ENCODE measurements around the gene TMEM139.

Gene TMEM139

GRCh38 chr7:143252006-143252405 is 32.8 kb upstream of the TMEM139 start:
- H2AFZ ChIP-seq (ENCODE audit: low read depth, low read length) = no peak overlapping the region
- peaks cover 12% of the 10 kb centered on the region for H3K4me1 ChIP-seq (ENCODE audit: low read length)
- H3K4me2 ChIP-seq (ENCODE audit: low read length) = no peak overlapping the region
- TF ChIP-seq EZH2phosphoT487 (IDR thresholded peaks at IDR 0.05; ENCODE audit: low read depth) = no peak
- TF ChIP-seq, protein P1, sequence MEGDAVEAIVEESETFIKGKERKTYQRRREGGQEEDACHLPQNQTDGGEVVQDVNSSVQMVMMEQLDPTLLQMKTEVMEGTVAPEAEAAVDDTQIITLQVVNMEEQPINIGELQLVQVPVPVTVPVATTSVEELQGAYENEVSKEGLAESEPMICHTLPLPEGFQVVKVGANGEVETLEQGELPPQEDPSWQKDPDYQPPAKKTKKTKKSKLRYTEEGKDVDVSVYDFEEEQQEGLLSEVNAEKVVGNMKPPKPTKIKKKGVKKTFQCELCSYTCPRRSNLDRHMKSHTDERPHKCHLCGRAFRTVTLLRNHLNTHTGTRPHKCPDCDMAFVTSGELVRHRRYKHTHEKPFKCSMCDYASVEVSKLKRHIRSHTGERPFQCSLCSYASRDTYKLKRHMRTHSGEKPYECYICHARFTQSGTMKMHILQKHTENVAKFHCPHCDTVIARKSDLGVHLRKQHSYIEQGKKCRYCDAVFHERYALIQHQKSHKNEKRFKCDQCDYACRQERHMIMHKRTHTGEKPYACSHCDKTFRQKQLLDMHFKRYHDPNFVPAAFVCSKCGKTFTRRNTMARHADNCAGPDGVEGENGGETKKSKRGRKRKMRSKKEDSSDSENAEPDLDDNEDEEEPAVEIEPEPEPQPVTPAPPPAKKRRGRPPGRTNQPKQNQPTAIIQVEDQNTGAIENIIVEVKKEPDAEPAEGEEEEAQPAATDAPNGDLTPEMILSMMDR (IDR thresholded peaks at IDR 0.05; ENCODE audit: low read depth, low read length) = no peak
- H4K20me1 ChIP-seq (ENCODE audit: insufficient read depth, low read length) = no peaks in the 10 kb centered on the region
- H3K79me2 ChIP-seq (ENCODE audit: low read length) = no peaks in the 10 kb centered on the region
- no peaks in the 10 kb centered on the region for H3K9me3 ChIP-seq (ENCODE audit: insufficient read depth, low read length)
- no peaks in the 10 kb centered on the region for H3K36me3 ChIP-seq (replicated peaks; ENCODE audit: low read depth, low read length)
- H3K4me3 ChIP-seq (ENCODE audit: low read length) = no peak overlapping the region
- no peak overlapping the region for H3K27ac ChIP-seq (ENCODE audit: low read length)
- H3K9ac ChIP-seq (ENCODE audit: low read length) = no peak overlapping the region
- no peaks in the 10 kb centered on the region for H3K27me3 ChIP-seq (ENCODE audit: low read depth, low read length)

DNA sequence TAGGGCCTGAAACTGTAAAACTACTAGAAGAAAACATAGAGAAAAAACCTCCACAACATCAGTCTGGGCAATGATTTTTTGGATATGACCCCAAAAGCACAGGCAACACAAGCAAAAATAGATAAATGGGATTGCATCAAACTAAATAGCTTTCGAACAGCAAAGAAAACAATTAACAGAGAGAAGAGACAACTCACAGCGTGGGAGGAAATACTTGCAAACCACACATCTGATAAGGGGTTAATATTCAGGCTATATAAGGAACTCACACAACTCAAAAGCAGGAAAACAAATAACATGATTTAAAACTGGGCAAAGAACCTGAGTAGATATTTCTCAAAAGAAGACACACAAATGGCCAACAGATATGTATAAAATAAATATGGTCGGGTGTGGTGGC is 29.2 kb upstream of the TMEM139 start:
- Histone ChIP-seq H3K27me3 (ENCODE audit: low read depth, low read length) (no peaks in the 10 kb centered on the region), H3K9ac (ENCODE audit: low read length) (no peak overlapping the region), H3K9me3 (ENCODE audit: insufficient read depth, low read length) (no peaks in the 10 kb centered on the region), H3K4me1 (ENCODE audit: low read length) (peaks cover 25% of the 10 kb centered on the region), H3K4me2 (ENCODE audit: low read length) (no peak overlapping the region), H2AFZ (ENCODE audit: low read depth, low read length) (no peak overlapping the region), H3K36me3 (replicated peaks; ENCODE audit: low read depth, low read length) (no peaks in the 10 kb centered on the region), H3K27ac (ENCODE audit: low read length) (no peak overlapping the region), H3K79me2 (ENCODE audit: low read length) (no peaks in the 10 kb centered on the region), H3K4me3 (ENCODE audit: low read length) (no peak overlapping the region), H4K20me1 (ENCODE audit: insufficient read depth, low read length) (no peaks in the 10 kb centered on the region)
- TF ChIP-seq, protein P1 (IDR thresholded peaks at IDR 0.05; ENCODE audit: low read depth, low read length) = no peak
- no peak for TF ChIP-seq EZH2phosphoT487 (IDR thresholded peaks at IDR 0.05; ENCODE audit: low read depth)

GRCh38 chr7:143256325-143256724 is 28.4 kb upstream of the TMEM139 start:
- Histone ChIP-seq H3K9me3 (ENCODE audit: insufficient read depth, low read length) (no peaks in the 10 kb centered on the region), H4K20me1 (ENCODE audit: insufficient read depth, low read length) (no peaks in the 10 kb centered on the region), H3K4me1 (ENCODE audit: low read length) (peaks cover 25% of the 10 kb centered on the region), H3K4me3 (ENCODE audit: low read length) (no peak overlapping the region), H3K9ac (ENCODE audit: low read length) (no peak overlapping the region), H3K27me3 (ENCODE audit: low read depth, low read length) (no peaks in the 10 kb centered on the region), H3K4me2 (ENCODE audit: low read length) (no peak overlapping the region), H3K27ac (ENCODE audit: low read length) (no peak overlapping the region), H3K36me3 (replicated peaks; ENCODE audit: low read depth, low read length) (no peaks in the 10 kb centered on the region), H2AFZ (ENCODE audit: low read depth, low read length) (no peak overlapping the region), H3K79me2 (ENCODE audit: low read length) (no peaks in the 10 kb centered on the region)
- no peak for TF ChIP-seq EZH2phosphoT487 (IDR thresholded peaks at IDR 0.05; ENCODE audit: low read depth)
- TF ChIP-seq, protein P1 (IDR thresholded peaks at IDR 0.05; ENCODE audit: low read depth, low read length) = no peak

- H3K79me2 ChIP-seq (ENCODE audit: low read length) = no peaks in the 10 kb centered on the region
- no peaks in the 10 kb centered on the region for H3K27me3 ChIP-seq (ENCODE audit: low read depth, low read length)
- no peak overlapping the region for H3K9ac ChIP-seq (ENCODE audit: low read length)
- H3K4me1 ChIP-seq (ENCODE audit: low read length) = peaks cover 24% of the 10 kb centered on the region
- TF ChIP-seq, protein P1 (IDR thresholded peaks at IDR 0.05; ENCODE audit: low read depth, low read length) = no peak
- no peaks in the 10 kb centered on the region for H4K20me1 ChIP-seq (ENCODE audit: insufficient read depth, low read length)
- H3K36me3 ChIP-seq (replicated peaks; ENCODE audit: low read depth, low read length) = no peaks in the 10 kb centered on the region
- peak overlapping the region; percentile 37 for H3K4me2 ChIP-seq (ENCODE audit: low read length)
- no peak overlapping the region for H2AFZ ChIP-seq (ENCODE audit: low read depth, low read length)
- H3K9me3 ChIP-seq (ENCODE audit: insufficient read depth, low read length) = no peaks in the 10 kb centered on the region
- H3K4me3 ChIP-seq (ENCODE audit: low read length) = no peak overlapping the region
- no peak overlapping the region for H3K27ac ChIP-seq (ENCODE audit: low read length)
Observed at GRCh38 chr7:143256932-143257331, 27.8 kb upstream of the TMEM139 start.

Measured in OCI-LY3 (cell line).